NOMO-1 treated with dmso at 0.1 percent for 144 hours (cell line): ENCODE measurements around the gene CHADL.

Experiments
- DNase-seq: peaks from one replicate; lab custom pipeline; 2025; ENCODE audit not compliant: unreplicated experiment; lab: John Stamatoyannopoulos, UW

CHADL gene

GRCh38 chr22:41256254-41257253 lies 15.8 kb upstream of the CHADL start:
- no peak for DNase-seq

DNA sequence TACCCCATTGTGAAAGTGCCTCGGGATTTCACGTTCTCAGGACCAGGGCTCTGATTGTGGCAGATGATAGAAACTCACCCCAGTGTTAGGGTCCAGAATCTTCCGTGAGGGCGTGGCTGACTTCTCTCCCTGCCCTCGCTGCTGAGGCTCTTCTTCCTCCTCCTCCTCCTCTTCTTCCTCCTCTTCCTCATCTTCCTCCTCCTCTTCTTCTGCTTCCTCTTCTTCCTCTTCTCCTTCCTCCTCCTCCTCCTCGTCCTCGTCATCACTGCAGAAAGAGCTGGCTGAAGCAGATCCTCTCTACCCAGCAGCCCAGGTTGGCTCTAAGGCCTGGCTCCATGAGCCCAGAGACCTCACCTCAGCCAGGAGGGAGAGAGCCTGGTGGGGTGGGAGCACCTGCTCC lies 13.5 kb upstream of the CHADL start:
- no peak for DNase-seq

DNA sequence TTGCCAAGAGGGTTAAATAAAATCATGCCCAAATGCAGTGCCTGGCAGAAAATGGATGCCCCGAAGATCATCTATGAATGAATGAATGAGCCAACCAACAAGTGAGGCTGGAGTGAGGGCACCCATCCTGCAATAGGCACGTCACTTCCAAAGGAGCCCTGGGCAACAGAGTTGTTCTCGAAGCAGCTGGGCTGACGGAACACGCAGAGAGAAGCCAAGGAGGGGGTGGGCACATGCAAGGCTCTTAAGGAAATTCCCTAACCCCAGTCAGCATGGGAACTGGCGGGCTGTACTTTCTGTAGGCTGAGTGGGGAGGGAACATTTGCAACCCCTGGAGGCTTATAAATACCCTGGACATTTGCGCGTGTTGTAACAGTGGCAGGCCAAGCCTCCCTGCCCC lies 11.6 kb upstream of the CHADL start:
- no peak for DNase-seq

DNA sequence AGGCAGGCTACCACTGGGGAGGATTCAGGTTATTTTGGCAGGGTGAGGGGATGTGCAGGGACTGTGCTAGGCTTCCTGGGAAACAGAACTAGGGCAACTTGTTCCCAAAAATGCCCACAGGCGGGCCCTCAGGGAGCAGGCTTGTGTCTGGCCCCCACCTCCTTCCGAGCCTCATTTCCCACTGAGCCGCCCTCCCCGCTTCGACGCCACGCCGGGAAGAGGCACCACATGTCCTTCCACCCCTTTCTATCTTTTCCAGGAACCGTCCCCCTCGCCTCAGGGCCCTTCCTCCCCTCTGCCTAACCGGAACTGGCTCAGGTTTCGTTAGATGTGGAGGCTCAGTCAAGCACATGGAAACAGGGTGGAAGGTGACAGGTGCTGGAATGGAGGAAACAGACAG lies 9.4 kb upstream of the CHADL start:
- no peak for DNase-seq

- no peak for DNase-seq
These were observed 8.7 kb upstream of the CHADL start for GRCh38 chr22:41249442-41249841.

GRCh38 chr22:41248758-41249157 lies 8.0 kb upstream of the CHADL start:
- no peak for DNase-seq

DNA sequence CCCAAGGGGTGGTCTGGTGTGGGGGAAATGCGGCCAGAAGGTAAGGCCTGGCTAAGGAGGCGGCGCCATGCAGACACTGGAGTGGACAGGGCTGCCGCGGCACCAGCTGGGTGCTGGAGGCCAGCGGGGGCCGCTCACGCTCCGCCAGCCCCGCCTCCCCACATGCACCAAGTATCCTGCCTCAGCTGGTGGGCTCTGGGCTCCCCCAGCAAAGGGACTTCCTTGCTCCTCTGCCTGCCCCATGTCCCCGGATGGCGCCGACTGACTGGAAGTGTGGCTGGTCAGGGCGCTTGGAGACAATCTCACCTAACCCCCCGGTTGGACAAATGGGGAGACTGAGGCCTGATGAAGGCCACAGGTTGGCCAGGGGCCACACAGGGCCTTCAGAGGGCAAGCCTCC lies 7.6 kb upstream of the CHADL start:
- no peak for DNase-seq

DNA sequence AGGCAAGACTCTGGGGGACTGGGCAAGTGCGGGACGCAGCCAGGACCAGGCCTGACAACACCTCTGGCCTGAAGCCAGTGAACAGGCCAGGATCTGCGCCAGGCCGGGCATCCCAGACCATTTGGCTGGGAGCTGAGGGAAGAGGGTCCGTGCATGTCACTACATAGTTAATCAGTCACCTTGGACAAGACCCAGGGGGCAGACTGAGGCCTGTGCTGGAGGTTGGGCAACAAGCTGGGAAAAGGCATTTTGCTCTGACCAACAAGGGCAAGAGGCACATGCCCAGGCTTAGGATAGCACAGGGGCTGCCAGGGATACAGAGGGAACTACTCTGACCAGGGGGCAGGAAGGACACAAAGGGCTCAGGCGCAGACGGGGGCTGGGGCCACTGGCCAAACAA lies 7.0 kb upstream of the CHADL start:
- DNase-seq: no peak

DNA sequence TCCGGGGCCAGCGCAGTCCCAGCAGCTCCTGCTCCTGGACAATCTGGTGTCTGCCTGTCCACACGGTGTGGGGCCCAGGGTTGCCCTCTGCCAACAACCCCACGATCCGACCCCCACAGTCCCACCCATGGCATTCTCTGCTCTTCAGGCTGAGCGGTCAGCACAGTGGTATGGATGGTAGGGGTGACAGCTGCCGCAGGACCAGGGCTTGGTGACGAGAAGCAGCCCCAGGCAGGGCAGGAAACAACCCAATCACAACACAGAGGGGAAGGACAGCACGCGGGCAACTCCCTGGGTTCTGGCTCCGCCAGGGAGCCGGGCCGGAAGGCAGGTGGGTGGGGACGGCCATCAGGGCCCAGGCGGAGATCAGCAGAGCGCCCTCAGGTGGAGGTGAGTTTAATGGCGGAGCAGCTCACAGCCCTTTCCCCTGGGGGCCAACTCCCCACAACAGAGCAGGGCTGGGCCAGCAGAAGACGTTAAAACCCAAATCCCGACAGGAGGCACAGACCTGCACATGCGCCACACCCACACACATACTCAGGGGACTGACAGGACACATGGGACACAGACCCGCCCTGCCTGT lies 5.3 kb upstream of the CHADL start:
- no peak for DNase-seq

DNA sequence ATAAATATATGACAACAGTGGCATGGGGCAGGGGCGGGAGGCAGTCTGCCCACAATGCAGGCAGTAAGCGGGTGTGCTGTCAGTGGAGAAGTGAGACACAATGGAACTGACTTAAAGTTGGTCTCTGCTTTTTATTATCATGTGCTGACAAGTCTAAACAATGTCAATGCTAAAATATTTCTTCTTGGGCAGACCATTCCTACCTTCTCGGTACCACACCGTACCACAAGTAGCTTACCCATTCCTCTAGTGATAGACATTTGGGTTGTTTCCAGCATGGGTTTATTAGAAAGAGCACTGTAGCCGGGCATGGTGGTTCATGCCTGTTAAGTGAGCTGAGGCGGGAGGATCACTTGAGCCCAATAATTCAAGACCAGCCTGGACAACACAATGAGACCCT lies 2.6 kb upstream of the CHADL start:
- no peak for DNase-seq

- DNase-seq: no peak
These were observed 1.8 kb upstream of the CHADL start for GRCh38 chr22:41242396-41243117.

DNA sequence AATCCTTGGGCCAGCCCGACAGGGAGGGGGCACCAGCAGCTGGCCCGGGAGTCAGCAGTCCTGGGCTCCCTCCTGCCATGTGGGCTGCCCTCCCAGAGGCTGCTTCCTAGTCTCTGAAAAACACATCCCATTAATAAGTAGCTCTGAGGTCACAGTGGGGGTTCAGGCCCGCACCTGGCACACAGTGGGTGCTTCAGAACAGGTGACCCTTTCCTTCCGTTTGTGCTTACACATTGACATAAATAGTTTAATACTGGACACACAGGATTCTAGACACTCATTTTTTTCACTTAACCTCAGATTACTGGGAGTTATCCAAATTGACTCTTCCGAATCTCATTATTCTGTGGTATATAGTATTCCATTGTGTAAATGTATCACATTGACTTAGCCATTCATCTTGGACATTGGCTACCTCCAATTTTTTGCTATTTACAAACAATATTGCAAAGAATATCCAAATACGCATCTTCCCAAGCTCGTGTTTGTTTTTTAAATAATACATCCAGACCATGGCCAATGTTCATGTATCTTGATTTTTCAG lies 474 bp upstream of the CHADL start:
- no peak for DNase-seq

DNA sequence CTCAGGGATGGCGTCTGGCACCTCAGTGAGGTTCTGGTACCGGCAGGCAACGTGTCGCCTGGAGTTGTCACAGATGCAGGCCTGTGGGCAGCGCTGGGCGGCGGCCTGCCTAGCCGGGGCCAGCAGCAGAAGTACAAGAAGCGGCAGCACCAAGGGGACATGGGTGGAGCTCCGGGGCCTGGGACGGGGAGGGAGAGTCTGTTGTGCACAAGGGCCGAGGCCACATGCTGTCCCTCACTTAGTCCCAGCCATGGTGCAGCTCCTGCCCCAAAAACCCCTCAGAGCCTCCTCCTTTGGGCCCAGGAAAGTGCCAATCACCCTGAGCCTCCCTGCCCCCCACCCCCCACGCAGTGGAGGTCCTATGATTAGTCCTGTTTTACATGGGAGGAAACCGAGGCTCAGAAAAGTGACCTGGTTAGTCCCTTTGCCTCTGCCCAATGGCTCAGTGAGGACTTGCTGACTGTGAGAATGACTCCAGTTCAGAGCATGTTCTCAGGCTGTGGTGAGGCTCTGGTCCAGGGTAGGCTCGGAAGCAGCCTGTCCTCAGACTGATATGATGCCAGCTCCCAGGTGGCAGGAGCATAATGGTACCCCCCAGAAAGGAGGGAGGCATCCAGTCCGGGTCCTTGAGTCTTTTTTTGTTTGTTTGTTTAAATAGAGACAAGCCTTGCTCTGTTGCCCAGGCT lies 1.1 kb downstream of the CHADL start:
- DNase-seq: no peak

GRCh38 chr22:41238570-41239442 lies 1.9 kb downstream of the CHADL start:
- no peak for DNase-seq

DNA sequence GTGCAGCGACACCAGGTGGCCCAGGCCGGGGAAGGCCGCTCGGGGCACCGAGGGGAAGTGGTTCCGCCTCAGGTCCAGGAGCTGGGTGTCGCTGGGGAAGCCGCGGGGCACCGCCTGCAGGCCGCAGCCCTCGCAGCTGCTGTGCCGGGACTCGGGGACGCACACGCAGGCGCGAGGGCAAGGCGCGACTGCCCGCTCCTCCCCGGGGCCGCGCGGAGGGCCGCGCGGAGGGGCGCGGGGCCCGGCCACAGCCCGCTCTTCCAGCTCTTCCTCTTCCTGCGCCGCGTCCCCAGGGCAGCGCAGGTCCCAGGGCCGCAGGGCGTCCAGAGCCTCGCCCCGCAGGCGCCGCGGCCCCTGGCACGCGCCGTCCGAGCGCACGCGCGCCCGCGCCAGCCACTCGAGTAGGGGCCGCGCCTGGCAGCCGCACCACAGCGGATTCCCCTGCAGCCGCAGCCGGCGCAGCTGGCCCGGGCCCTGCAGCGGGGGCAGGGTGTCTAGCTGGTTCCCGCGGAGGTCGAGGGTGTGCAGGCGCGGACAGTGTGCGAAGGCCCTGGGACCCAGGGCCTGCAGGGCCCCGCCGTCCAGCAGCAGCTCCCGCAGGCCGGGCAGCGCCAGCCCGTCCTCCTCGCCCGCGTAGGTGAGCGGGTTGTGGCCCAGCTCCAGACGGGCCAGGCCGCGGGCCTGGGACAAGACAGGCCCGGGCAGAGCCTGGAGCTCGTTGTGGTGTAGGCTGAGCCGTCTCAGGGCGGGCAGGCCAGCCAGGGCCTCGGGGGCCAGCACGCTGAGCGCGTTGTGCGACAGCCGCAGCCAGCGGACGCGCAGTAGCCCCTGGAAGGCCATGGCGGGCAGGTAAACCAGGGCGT lies 2.8 kb downstream of the CHADL start:
- DNase-seq: peak; percentile 56

GRCh38 chr22:41237036-41237706 lies 3.6 kb downstream of the CHADL start:
- DNase-seq: no peak

GRCh38 chr22:41234815-41235695 lies 5.7 kb downstream of the CHADL start:
- DNase-seq: no peak

GRCh38 chr22:41231369-41231768 lies 9.4 kb downstream of the CHADL start:
- no peak for DNase-seq
